ENCODE measurements around the gene FAM8A1.
"Not testable (repeated sequence)": the region's sequence is repeated elsewhere in the genome, so short reads cannot be mapped to it uniquely, and the experiment has no call there.

The FAM8A1 gene

DNA sequence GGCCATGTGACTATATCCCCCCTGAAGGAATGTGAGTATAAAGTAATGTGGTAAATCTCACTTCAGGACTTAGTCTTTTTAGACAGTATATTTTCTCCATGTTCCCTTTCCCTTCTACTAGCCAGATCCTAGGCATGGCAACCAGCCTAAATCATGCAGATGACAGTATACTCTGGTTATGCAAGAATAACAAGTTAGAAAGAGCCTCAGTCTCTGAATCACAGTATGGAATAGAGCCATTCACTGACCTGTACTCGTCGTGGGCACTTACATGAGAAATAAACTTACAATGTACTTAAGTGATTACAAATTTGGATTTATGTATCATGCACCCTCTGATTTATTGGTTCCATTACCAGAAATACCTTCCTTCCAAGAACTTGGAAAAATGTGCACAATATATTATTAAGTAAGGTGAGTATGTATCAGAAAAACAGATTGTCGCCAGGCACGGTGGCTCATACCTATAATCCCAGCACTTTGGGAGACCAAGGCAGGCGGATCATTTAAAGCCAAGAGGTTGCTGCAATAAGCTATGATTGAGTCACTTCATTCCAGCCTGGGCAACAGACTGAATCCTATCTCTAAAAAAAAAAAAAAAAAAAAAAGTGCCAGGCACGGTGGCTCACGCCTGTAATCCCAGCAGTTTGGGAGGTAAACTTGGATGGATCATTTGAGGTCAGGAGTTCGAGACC lies 25.1 kb upstream of the FAM8A1 start:
- TF ChIP-seq, protein P1, sequence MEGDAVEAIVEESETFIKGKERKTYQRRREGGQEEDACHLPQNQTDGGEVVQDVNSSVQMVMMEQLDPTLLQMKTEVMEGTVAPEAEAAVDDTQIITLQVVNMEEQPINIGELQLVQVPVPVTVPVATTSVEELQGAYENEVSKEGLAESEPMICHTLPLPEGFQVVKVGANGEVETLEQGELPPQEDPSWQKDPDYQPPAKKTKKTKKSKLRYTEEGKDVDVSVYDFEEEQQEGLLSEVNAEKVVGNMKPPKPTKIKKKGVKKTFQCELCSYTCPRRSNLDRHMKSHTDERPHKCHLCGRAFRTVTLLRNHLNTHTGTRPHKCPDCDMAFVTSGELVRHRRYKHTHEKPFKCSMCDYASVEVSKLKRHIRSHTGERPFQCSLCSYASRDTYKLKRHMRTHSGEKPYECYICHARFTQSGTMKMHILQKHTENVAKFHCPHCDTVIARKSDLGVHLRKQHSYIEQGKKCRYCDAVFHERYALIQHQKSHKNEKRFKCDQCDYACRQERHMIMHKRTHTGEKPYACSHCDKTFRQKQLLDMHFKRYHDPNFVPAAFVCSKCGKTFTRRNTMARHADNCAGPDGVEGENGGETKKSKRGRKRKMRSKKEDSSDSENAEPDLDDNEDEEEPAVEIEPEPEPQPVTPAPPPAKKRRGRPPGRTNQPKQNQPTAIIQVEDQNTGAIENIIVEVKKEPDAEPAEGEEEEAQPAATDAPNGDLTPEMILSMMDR (IDR thresholded peaks at IDR 0.05; ENCODE audit: low read depth, low read length): no peak
- Histone ChIP-seq H3K9me3 (no peaks in the 10 kb centered on the region), H3K27me3 (no peaks in the 10 kb centered on the region), H3K4me1 (no peaks in the 10 kb centered on the region), H3K4me3 (ENCODE audit: low read depth, low read length) (no peak overlapping the region), H3K36me3 (no peaks in the 10 kb centered on the region)
- no peak for DNase-seq

DNA sequence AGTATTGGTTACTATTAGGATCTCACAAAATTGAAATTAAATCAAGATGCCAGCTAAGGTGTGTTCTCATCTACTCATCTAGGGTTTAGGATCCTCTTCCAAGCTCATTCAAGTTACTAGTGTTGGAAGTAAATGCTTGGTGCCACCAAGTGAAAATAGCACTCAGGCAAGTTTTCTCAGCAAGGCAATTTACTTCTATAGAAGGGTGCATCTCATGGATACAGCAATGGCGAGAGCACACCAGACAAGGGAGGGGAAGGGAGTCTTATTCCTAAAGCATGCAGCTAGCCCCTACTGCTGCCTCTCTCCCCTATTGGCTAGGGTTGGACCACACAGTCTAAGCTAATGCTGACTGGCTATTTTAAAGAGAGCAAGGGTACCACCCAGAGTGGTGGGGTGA lies 23.0 kb upstream of the FAM8A1 start:
- Histone ChIP-seq H3K36me3 (no peaks in the 10 kb centered on the region), H3K4me3 (ENCODE audit: low read depth, low read length) (no peak overlapping the region), H3K27me3 (no peaks in the 10 kb centered on the region), H3K9me3 (no peaks in the 10 kb centered on the region; the same call in 1 of the 2 replicates), H3K4me1 (no peaks in the 10 kb centered on the region)
- TF ChIP-seq, protein P1 (IDR thresholded peaks at IDR 0.05; ENCODE audit: low read depth, low read length): no peak
- no peak for DNase-seq

DNA sequence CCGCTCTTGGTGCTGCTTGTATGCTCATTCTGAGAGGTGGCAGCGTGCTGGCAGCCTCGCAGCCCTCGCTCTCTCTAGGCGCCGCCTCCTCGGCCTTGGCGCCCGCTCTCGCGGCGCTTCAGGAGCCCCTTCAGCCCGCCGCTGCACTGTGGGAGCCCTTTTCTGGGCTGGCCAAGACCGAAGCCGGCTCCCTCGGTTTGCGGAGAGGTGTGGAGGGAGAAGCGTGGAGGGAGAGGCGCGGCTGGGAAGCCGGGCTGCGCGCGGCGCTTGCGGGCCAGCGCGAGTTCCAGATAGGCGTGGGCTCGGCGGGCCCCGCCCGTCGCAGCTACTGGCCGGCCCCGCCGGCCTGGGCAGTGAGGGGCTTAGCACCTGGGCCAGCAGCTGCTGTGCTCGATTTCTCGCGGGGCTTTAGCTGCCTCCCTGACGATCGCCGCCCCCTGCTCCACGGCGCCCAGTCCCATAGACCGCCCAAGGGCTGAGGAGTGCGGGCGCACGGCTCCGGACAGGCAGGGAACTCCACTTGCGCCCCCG lies 19.5 kb upstream of the FAM8A1 start:
- Histone ChIP-seq H3K4me3 (ENCODE audit: low read depth, low read length) (no peak overlapping the region), H3K36me3 (no peaks in the 10 kb centered on the region), H3K4me1 (no peaks in the 10 kb centered on the region), H3K27me3 (no peaks in the 10 kb centered on the region), H3K9me3 (no peaks in the 10 kb centered on the region; the same call in 1 of the 2 replicates)
- TF ChIP-seq, protein P1 (IDR thresholded peaks at IDR 0.05; ENCODE audit: low read depth, low read length): no peak
- DNase-seq: no peak

DNA sequence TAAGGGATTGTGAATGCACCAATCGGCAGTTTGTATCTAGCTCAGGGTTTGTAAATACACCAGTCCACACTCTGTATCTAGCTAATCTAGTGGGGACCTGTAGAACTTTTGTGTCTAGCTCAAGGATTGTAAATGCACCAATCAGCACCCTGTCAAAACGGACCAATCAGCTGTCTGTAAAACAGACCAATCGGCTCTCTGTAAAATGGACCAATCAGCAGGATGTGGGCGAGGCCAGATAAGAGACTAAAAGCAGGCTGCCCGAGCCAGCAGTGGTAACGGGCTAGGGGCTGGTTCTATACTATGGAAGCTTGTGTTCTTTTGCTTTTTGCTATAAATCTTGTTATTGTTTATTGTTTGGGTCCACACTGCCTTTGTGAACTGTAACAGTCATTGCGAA lies 18.8 kb upstream of the FAM8A1 start:
- not testable (repeated sequence) for H3K27me3 ChIP-seq; H3K9me3 ChIP-seq; H3K4me1 ChIP-seq; DNase-seq; H3K36me3 ChIP-seq; H3K4me3 ChIP-seq (ENCODE audit: low read depth, low read length)

DNA sequence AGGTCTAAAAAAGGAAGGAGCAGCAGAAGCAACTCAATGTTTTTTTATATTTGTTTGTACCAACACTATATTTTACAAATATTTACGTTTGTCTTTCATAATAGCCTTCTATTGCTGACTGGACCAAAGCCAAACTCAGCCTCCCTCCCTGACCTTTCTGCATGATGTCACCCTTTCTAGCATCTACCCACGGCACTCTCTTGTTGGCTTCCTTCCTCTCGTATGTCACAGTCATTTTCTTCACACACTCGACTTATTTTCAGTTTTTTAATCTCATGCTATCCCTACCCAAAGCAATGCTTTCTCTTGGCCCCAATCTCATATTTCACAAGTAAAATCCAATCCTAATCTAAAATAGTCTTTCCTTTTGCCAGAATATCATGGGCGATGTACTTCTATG lies 16.3 kb upstream of the FAM8A1 start:
- TF ChIP-seq, protein P1 (IDR thresholded peaks at IDR 0.05; ENCODE audit: low read depth, low read length): no peak
- no peaks in the 10 kb centered on the region; the same call in 1 of the 2 replicates for H3K9me3 ChIP-seq
- no peaks in the 10 kb centered on the region for H3K27me3 ChIP-seq
- no peak overlapping the region for H3K4me3 ChIP-seq (ENCODE audit: low read depth, low read length)
- H3K36me3 ChIP-seq: no peaks in the 10 kb centered on the region
- H3K4me1 ChIP-seq: no peaks in the 10 kb centered on the region
- no peak for DNase-seq

DNA sequence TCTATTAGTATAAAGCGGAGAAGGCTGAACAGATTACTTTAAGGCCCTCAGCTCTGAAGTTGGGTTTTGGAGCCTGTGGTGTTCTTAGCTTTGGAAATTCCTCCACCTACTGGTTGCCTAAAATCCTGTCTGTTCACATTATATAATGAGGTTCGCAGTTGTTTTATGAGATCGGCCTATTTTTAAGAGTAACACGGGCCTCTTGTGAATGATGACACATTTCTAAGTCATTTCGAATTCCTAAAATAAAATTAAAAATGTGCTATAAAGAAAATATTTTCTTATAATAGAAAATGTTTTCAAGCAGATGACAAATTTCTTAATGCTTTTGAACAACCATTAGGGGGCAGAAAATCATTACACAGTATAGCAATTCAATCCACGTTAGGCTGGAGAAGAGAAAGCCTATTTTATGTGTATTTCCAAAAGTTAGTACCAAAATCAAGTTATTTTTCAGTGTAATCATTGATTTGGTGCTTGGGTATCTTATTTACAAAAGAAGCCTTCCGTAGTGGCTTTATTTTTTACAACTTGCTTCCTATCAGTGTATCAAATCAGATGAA lies 15.8 kb upstream of the FAM8A1 start:
- H3K4me1 ChIP-seq: no peaks in the 10 kb centered on the region
- no peak overlapping the region for H3K4me3 ChIP-seq (ENCODE audit: low read depth, low read length)
- no peaks in the 10 kb centered on the region for H3K36me3 ChIP-seq
- DNase-seq: peak; percentile 23
- TF ChIP-seq, protein P1 (IDR thresholded peaks at IDR 0.05; ENCODE audit: low read depth, low read length): peak; percentile 76
- H3K9me3 ChIP-seq: no peaks in the 10 kb centered on the region; the same call in 1 of the 2 replicates
- H3K27me3 ChIP-seq: no peaks in the 10 kb centered on the region

Data from BE2C (cell line).